ENCODE results near the gene ULK2.

The ULK2 gene

DNA sequence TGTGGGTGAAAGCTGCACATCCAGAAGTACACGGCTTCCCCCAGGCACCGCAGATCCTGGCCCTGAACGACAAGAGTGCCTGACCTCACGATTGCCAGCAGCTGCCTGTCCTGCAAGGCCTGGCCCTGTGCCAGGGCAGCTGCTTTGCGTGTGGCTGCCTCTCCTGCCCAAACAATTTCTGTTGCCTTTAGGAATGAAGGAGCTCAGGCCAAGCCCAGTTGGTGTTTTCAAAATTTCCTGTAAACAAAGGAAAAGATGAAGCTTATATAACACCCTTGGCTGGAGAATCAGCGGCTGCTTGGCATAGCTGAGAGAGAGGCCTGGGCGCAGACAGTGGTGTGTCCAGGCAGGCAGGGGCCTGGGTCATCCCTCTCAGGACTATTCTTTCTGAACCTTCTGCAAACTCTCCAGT is 139.6 kb downstream of the ULK2 start:
- ATAC-seq (replicated peaks) (no peak), DNase-seq (no peak)
- no peak overlapping the region for H3K27ac Mint-ChIP-seq
- H3K9me3 Mint-ChIP-seq = no peaks in the 10 kb centered on the region
- H3K4me3 Mint-ChIP-seq = no peak overlapping the region
- H3K4me1 Mint-ChIP-seq = peaks cover 6 to 11% of the 10 kb centered on the region in 2 donors
- no peaks in the 10 kb centered on the region for H3K36me3 Mint-ChIP-seq
- peaks cover 12 to 22% of the 10 kb centered on the region in 2 donors for H3K27me3 Mint-ChIP-seq

- H3K9me3 Mint-ChIP-seq = no peaks in the 10 kb centered on the region
- H3K27ac Mint-ChIP-seq = no peak overlapping the region
- ATAC-seq (replicated peaks) (no peak), DNase-seq (no peak)
- peaks cover 12 to 18% of the 10 kb centered on the region in 2 donors for H3K27me3 Mint-ChIP-seq
- H3K36me3 Mint-ChIP-seq = no peaks in the 10 kb centered on the region
- H3K4me3 Mint-ChIP-seq = no peak overlapping the region
- peaks cover 6 to 11% of the 10 kb centered on the region in 2 donors for H3K4me1 Mint-ChIP-seq
Observed at GRCh38 chr17:19727501-19728078, 140.1 kb downstream of the ULK2 start.

GRCh38 chr17:19726631-19727376 is 140.9 kb downstream of the ULK2 start:
- H3K9me3 Mint-ChIP-seq = no peaks in the 10 kb centered on the region
- no peak overlapping the region for H3K4me3 Mint-ChIP-seq

DNA sequence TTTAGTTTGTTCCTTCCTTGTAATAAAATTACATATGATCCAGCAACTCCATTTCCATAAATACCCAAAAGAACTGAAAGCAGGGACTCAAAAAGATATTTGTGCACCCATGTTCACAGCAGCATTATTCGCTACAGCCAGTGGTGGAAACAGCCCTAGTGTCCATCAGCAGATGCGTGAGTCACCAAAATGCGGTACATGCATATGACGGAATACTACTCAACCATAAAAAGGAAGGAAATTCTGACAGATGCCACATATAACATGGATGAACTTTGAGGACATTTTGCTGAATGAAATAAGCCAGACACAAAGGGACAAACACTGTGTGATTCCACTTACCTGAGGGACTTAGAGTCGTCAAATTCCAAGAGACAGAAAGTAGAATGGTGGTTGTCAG is 142.2 kb downstream of the ULK2 start:
- ATAC-seq (replicated peaks) (no peak), DNase-seq (no peak)
- H3K9me3 Mint-ChIP-seq = no peaks in the 10 kb centered on the region
- no peak overlapping the region for H3K27ac Mint-ChIP-seq
- H3K36me3 Mint-ChIP-seq = no peaks in the 10 kb centered on the region
- H3K27me3 Mint-ChIP-seq = peaks cover 13 to 22% of the 10 kb centered on the region in 2 donors
- peak overlapping the region in 1 of 2 donors; percentile 72 for H3K4me3 Mint-ChIP-seq
- H3K4me1 Mint-ChIP-seq = peaks cover 16 to 18% of the 10 kb centered on the region in 2 donors

More at GRCh38 chr17:19726631-19727376, 140.9 kb downstream of the ULK2 start:
- no peak for ATAC-seq (replicated peaks)
- no peaks in the 10 kb centered on the region for H3K36me3 Mint-ChIP-seq
- H3K4me1 Mint-ChIP-seq = peaks cover 6 to 11% of the 10 kb centered on the region in 2 donors
- H3K27ac Mint-ChIP-seq = no peak overlapping the region
- H3K27me3 Mint-ChIP-seq = peaks cover 15 to 22% of the 10 kb centered on the region in 2 donors
- DNase-seq = no peak

DNA sequence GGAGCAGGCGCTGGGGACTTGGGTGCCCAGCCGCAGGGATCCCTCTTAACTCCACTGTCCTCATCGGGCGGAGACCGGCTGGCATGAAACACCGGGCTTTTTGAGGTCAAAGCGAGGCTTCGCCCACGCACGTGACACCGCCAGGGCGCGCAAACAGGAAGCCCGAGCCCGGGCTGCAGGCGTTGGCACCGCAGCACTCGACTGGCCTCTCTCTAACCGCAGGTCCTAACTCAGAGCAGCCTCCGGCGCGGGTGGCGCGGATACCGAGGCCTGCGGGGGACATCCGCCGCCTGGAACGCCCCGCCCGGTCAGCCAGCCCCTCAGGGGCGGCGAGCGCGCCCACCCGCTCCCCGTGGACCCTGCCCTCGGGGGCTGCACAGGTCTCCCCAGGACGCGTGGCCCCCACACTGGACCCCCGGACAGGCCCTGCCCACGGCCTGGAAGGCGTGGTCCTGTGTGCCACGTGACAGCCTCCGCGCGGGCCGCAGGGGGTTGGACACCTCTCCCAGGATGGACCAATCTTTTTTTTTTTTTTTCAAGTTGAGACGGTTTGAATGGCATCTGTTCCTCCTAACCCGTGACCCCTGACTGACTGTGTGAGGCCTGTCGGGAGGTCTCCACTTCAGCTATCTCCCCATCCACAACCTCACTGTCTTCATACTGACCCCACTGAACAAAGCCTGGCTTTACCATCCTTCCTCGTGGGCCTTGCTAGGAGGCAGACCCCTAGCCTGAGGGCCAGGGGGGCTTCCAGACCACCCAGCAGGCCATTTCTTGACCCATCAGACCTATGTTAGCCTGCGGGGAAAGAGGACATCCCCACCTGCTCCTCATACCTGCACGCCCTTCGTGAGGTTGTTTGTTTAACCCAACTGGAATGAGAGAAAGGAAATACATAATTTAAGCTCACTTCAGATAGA is 143.0 kb downstream of the ULK2 start:
- DNase-seq = peak; percentile 56
- Mint-ChIP-seq H3K4me1 (peaks cover 19 to 20% of the 10 kb centered on the region in 2 donors), H3K27me3 (peaks cover 16 to 22% of the 10 kb centered on the region in 2 donors), H3K4me3 (peak overlapping the region; percentile 59 to 72), H3K27ac (peak overlapping the region; percentile 42), H3K9me3 (no peaks in the 10 kb centered on the region), H3K36me3 (no peaks in the 10 kb centered on the region)
- peak; percentile 74 to 84 for ATAC-seq (replicated peaks)

DNA sequence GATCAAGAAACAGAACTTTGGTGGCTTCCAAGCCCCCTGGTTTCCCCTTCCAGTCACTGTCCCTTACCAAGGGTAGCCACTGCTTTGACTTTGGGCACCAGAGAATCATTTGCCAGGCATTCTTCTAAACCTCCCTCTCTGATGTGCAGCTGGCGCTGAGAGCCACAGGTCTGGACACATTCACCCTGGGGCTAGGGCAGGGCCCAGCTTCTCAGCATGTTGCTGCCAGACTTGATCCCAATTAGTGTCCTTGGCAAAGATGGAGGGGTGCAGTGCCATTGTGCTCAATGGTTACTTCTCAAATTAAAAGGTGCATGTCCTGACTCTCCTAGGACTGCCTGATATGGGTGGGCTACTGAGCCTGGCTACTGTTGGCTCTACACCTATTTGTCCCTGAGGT is 143.8 kb downstream of the ULK2 start:
- no peaks in the 10 kb centered on the region for H3K36me3 Mint-ChIP-seq
- H3K4me1 Mint-ChIP-seq = peaks cover 19 to 20% of the 10 kb centered on the region in 2 donors
- H3K27me3 Mint-ChIP-seq = peaks cover 17 to 20% of the 10 kb centered on the region in 2 donors
- ATAC-seq (replicated peaks) (peak in 1 of 2 donors; percentile 2), DNase-seq (no peak)
- no peaks in the 10 kb centered on the region for H3K9me3 Mint-ChIP-seq
- H3K4me3 Mint-ChIP-seq = peak overlapping the region; percentile 59 to 66
- H3K27ac Mint-ChIP-seq = no peak overlapping the region
